HEK293T (cell line): ENCODE measurements around the gene EFCAB5.

Experiments
- ARNT ChIP-seq: fragments of 450-650 bp; IDR thresholded peaks from 2 replicates; pipeline ENCODE4 v1.6.1; 2017; ENCODE audit warnings: mild to moderate bottlenecking
- BHLHE40 ChIP-seq: fragments of 450-650 bp; IDR thresholded peaks from 2 replicates; pipeline ENCODE4 v1.6.1; 2016; ENCODE audit warnings: mild to moderate bottlenecking, moderate library complexity, borderline replicate concordance
- ELF4 ChIP-seq: fragments of 450-650 bp; IDR thresholded peaks from 2 replicates; pipeline ENCODE4 v1.6.1; 2017; ENCODE audit warnings: antibody characterized with exemption
- FOXA1 ChIP-seq: fragments of 450-650 bp; IDR thresholded peaks from 2 replicates; pipeline ENCODE4 v1.6.1; 2016; ENCODE audit warnings: mild to moderate bottlenecking
- FOXK2 ChIP-seq: fragments of 450-650 bp; IDR thresholded peaks from 2 replicates; pipeline ENCODE4 v1.6.1; 2016; ENCODE audit warnings: mild to moderate bottlenecking
- FOXM1 ChIP-seq: fragments of 450-650 bp; IDR thresholded peaks from 2 replicates; pipeline ENCODE4 v1.6.1; 2017; ENCODE audit warnings: mild to moderate bottlenecking, borderline replicate concordance
- HDGF ChIP-seq: fragments of 450-650 bp; IDR thresholded peaks from 2 replicates; pipeline ENCODE4 v1.6.1; 2017; ENCODE audit warnings: antibody characterized with exemption, borderline replicate concordance
- LEF1 ChIP-seq: fragments of 450-650 bp; IDR thresholded peaks from 2 replicates; pipeline ENCODE4 v1.6.1; 2017; ENCODE audit warnings: mild to moderate bottlenecking, borderline replicate concordance
- NFRKB ChIP-seq: fragments of 450-650 bp; IDR thresholded peaks from 2 replicates; pipeline ENCODE4 v1.6.1; 2016; ENCODE audit warnings: mild to moderate bottlenecking, moderate library complexity
- PKNOX1 ChIP-seq: fragments of 450-650 bp; IDR thresholded peaks from 2 replicates; pipeline ENCODE4 v1.6.1; 2016
- SP1 ChIP-seq: fragments of 450-650 bp; IDR thresholded peaks from 2 replicates; pipeline ENCODE4 v1.6.1; 2017
- SUZ12 ChIP-seq: fragments of 450-650 bp; IDR thresholded peaks from 2 replicates; pipeline ENCODE4 v1.6.1; 2016; ENCODE audit warnings: mild to moderate bottlenecking
- TARDBP ChIP-seq: fragments of 450-650 bp; IDR thresholded peaks from 2 replicates; pipeline ENCODE4 v1.6.1; 2016
- ZNF384 ChIP-seq: fragments of 450-650 bp; IDR thresholded peaks from 2 replicates; pipeline ENCODE4 v1.6.1; 2016

- no peak for TF ChIP-seq SUZ12
- no peak for TF ChIP-seq HDGF
- TF ChIP-seq FOXM1: no peak
- no peak for TF ChIP-seq FOXK2
- TF ChIP-seq FOXA1: no peak
- TF ChIP-seq BHLHE40: no peak
- TF ChIP-seq NFRKB: no peak
- TF ChIP-seq SP1: no peak
- no peak for TF ChIP-seq TARDBP
- no peak for TF ChIP-seq ZNF384
- TF ChIP-seq ELF4: no peak
- TF ChIP-seq LEF1: no peak
- TF ChIP-seq ARNT: no peak
- TF ChIP-seq PKNOX1: no peak
Observed at GRCh38 chr17:29905879-29906167, 35.6 kb upstream of the EFCAB5 start.
